HCT116 (cell line): Measurements from ENCODE around the gene BRI3BP. TPM values are rescaled to one million over a fixed set of nuclear protein-coding genes. Genes with fewer than 3 reads are reported as not detected.

ENCODE experiments used
- ATAC-seq: fragments of 200-7000 bp; cut with Tn5 transposase; 2 replicates; pipeline ENCODE4 v1.9.1; 2020; ENCODE audit warnings: mild to moderate bottlenecking, moderate library complexity
- BruUV-seq: library from RNA; stranded (reverse); fragments of 400-500 nt; replicated peaks from 2 replicates; lab custom pipeline; 2021; lab: Mats Ljungman, UMichigan
- CTCF ChIA-PET: fragments of 300-600 bp; sonication (Branson Sonifier 250); formaldehyde crosslinking; loops from one replicate; lab custom pipeline; 2021; ENCODE audit warnings: antibody characterized with exemption; lab: Charles Lee
- POLR2A ChIA-PET: fragments of 300-600, 350-600 bp; sonication (Branson Sonifier 250); formaldehyde crosslinking; loops from one replicate; lab custom pipeline; 2021; ENCODE audit warnings: antibody characterized with exemption; lab: Charles Lee
- RAD21 ChIA-PET, 2 experiments: fragments of 300-600 bp; sonication (Branson Sonifier 250); formaldehyde crosslinking; loops; one replicate each; lab custom pipeline; 2023; ENCODE audit warnings: low total read pairs in 2 of 2; ENCODE audit not compliant: uncharacterized antibody in 2 of 2, unreplicated experiment in 2 of 2, low non-redundant PET in 1 of 2; lab: Charles Lee
- DNase-seq: peaks from one replicate; pipeline ENCODE4 v3.0.0-alpha.2; 2010; ENCODE audit warnings: low read depth, low spot score
- H2AFZ ChIP-seq: fragments of 200-600 bp; shearing (Covaris generic), sonication (generic); 2 replicates; pipeline ENCODE4 v1.6.1; 2017; ENCODE audit warnings: low read depth, mixed run types, mixed read lengths, antibody characterized with exemption, low read length; ENCODE audit not compliant: poor library complexity, severe bottlenecking
- H3K27ac ChIP-seq: 2 replicates; pipeline ENCODE4 v1.5.1; 2012; ENCODE audit warnings: low read depth, low read length
- H3K27me3 ChIP-seq: fragments of 200-600 bp; sonication (generic); 2 replicates; pipeline ENCODE4 v1.6.1; 2016; ENCODE audit warnings: mixed run types, low read length, mixed read lengths; ENCODE audit not compliant: insufficient read depth
- H3K36me3 ChIP-seq, 2 experiments: fragments of 200-500 bp in 1 of 2; fragments of 200-600 bp in 1 of 2; sonication (Bioruptor generic) in 1 of 2; sonication (generic) in 1 of 2; 2 replicates each; pipeline versions ENCODE4 v1.5.1 to v1.6.1; 2014 to 2016; ENCODE audit warnings: low read length in 2 of 2, inconsistent platforms in 1 of 2, mixed read lengths in 1 of 2, mixed run types in 1 of 2; ENCODE audit not compliant: insufficient read depth in 2 of 2, control insufficient read depth in 1 of 2
- H3K4me1 ChIP-seq, 2 experiments: fragments of 200-600 bp in 1 of 2; sonication (generic) in 1 of 2; 2 replicates each; pipeline versions ENCODE4 v1.5.1 to v1.6.1; 2012 to 2017; ENCODE audit warnings: low read length in 2 of 2, inconsistent platforms in 1 of 2, mild to moderate bottlenecking in 1 of 2, mixed read lengths in 1 of 2, mixed run types in 1 of 2, moderate library complexity in 1 of 2; ENCODE audit not compliant: insufficient read depth in 2 of 2, control insufficient read depth in 1 of 2
- H3K4me2 ChIP-seq: fragments of 200-600 bp; sonication (generic); 2 replicates; pipeline ENCODE4 v1.6.1; 2017; ENCODE audit warnings: mixed run types, low read length, mixed read lengths
- H3K4me3 ChIP-seq, 2 experiments: fragments of 200-600 bp in 1 of 2; sonication (generic) in 1 of 2; replicated peaks in 1 of 2; 2 replicates each; pipeline ENCODE4 v1.5.1; 2011 to 2016; ENCODE audit warnings: low read length in 2 of 2, control low read depth in 1 of 2, low read depth in 1 of 2, mild to moderate bottlenecking in 1 of 2, mixed read lengths in 1 of 2, mixed run types in 1 of 2
- H3K79me2 ChIP-seq: fragments of 200-600 bp; sonication (generic); 2 replicates; pipeline ENCODE4 v1.6.1; 2017; ENCODE audit warnings: mild to moderate bottlenecking, mixed run types, low read length, moderate library complexity, mixed read lengths; ENCODE audit not compliant: insufficient read depth
- H3K9ac ChIP-seq: fragments of 200-600 bp; sonication (generic); 2 replicates; pipeline ENCODE4 v1.6.1; 2016; ENCODE audit warnings: low read length, mixed read lengths
- H3K9me2 ChIP-seq: fragments of 200-600 bp; sonication (generic), shearing (Covaris generic); 2 replicates; pipeline ENCODE4 v1.6.1; 2017; ENCODE audit warnings: mixed run types, mild to moderate bottlenecking, moderate library complexity; ENCODE audit not compliant: insufficient read depth
- H3K9me3 ChIP-seq, 2 experiments: fragments of 200-500 bp in 1 of 2; fragments of 200-600 bp in 1 of 2; sonication (Bioruptor generic) in 1 of 2; sonication (generic) in 1 of 2; 2 replicates each; pipeline ENCODE4 v1.6.1; 2014 to 2017; ENCODE audit warnings: low read length in 2 of 2, mixed read lengths in 2 of 2, inconsistent platforms in 1 of 2, low read depth in 1 of 2, mild to moderate bottlenecking in 1 of 2, mixed run types in 1 of 2, moderate library complexity in 1 of 2; ENCODE audit not compliant: control insufficient read depth in 1 of 2, insufficient read depth in 1 of 2
- H4K20me1 ChIP-seq: fragments of 200-600 bp; sonication (generic), shearing (Covaris generic); 2 replicates; pipeline ENCODE4 v1.6.1; 2017; ENCODE audit warnings: mixed run types, mild to moderate bottlenecking, moderate library complexity; ENCODE audit not compliant: insufficient read depth
- ATF3 ChIP-seq: IDR thresholded peaks from 2 replicates; pipeline ENCODE4 v1.6.1; 2012
- CBX3 ChIP-seq: IDR thresholded peaks from 2 replicates; pipeline ENCODE4 v1.6.1; 2012; ENCODE audit warnings: low read depth
- CEBPB ChIP-seq: IDR thresholded peaks from 2 replicates; pipeline ENCODE4 v1.6.1; 2012; ENCODE audit warnings: low read depth
- ELF1 ChIP-seq: IDR thresholded peaks from 2 replicates; pipeline ENCODE4 v1.6.1; 2012; ENCODE audit warnings: low read depth, borderline replicate concordance
- POLR2A ChIP-seq: IDR thresholded peaks from 2 replicates; pipeline ENCODE4 v1.7.0; 2011; ENCODE audit warnings: borderline replicate concordance; ENCODE audit not compliant: insufficient read depth, insufficient read length; ENCODE audit errors: extremely low read depth
- POLR2AphosphoS5 ChIP-seq: IDR thresholded peaks from 2 replicates; pipeline ENCODE4 v1.6.1; 2011; ENCODE audit warnings: mild to moderate bottlenecking, low read depth, low read length, moderate library complexity
- REST ChIP-seq: IDR thresholded peaks from 2 replicates; pipeline ENCODE4 v1.6.1; 2012; ENCODE audit warnings: low read depth
- SIN3A ChIP-seq: IDR thresholded peaks from 2 replicates; pipeline ENCODE4 v1.6.1; 2012; ENCODE audit warnings: low read depth
- SRF ChIP-seq: IDR thresholded peaks from 2 replicates; pipeline ENCODE4 v1.6.1; 2012; ENCODE audit warnings: low read depth
- TCF7L2 ChIP-seq: IDR thresholded peaks from 2 replicates; pipeline ENCODE4 v1.7.0; 2011; ENCODE audit warnings: borderline replicate concordance, inconsistent platforms; ENCODE audit not compliant: insufficient read depth, insufficient read length; ENCODE audit errors: extremely low read depth
- YY1 ChIP-seq: IDR thresholded peaks from 2 replicates; pipeline ENCODE4 v1.6.1; 2011; ENCODE audit warnings: low read length, low read depth, moderate library complexity, mild to moderate bottlenecking; ENCODE audit not compliant: insufficient replicate concordance; ENCODE audit errors: extremely low read depth
- ZBTB33 ChIP-seq: IDR thresholded peaks from 2 replicates; pipeline ENCODE4 v1.6.1; 2011; ENCODE audit warnings: mild to moderate bottlenecking, low read length, moderate library complexity; ENCODE audit not compliant: insufficient replicate concordance; ENCODE audit errors: extremely low read depth
- ZNF274 ChIP-seq: fragments of 200-500 bp; sonication (Bioruptor generic); IDR thresholded peaks from 2 replicates; pipeline ENCODE4 v1.6.1; 2014; ENCODE audit warnings: mild to moderate bottlenecking, low read depth, low read length, inconsistent platforms
- intact Hi-C: fragments of 100-400 bp; cut with micrococcal nuclease; formaldehyde crosslinking; loops from 2 replicates; pipeline ENCODE4 v1.10.0; 2022
- total RNA-seq: library from RNA; stranded (reverse); gene quantifications from one replicate; pipeline ENCODE4 v1.2.1, GENCODE V29; 2021; ENCODE audit not compliant: unreplicated experiment

BRI3BP gene
- total RNA-seq, 1 experiment from 2014 or later = 40.1 TPM

- no peak for TF ChIP-seq CBX3
- TF ChIP-seq YY1 = no peak
- TF ChIP-seq ELF1 = no peak
- no peak for TF ChIP-seq CEBPB
- no peak for TF ChIP-seq SIN3A
- no peak for TF ChIP-seq SRF
- no peak for TF ChIP-seq REST
- no peak for TF ChIP-seq ZNF274
- TF ChIP-seq POLR2A = no peak
- TF ChIP-seq POLR2AphosphoS5 = no peak
- no peak for TF ChIP-seq ATF3
- no peak for TF ChIP-seq ZBTB33
- TF ChIP-seq TCF7L2 = no peak
- no peaks in the 10 kb centered on the region for H3K9me2 ChIP-seq
- ATAC-seq (no peak), DNase-seq (no peak)
- no TSS peak for BruUV-seq
- ChIA-PET CTCF (no interaction called here), RAD21 (no interaction called here), POLR2A (no interaction called here)
- no peaks in the 10 kb centered on the region for H3K79me2 ChIP-seq
- H4K20me1 ChIP-seq = no peaks in the 10 kb centered on the region
- H3K4me1 ChIP-seq = no peaks in the 10 kb centered on the region
- no peaks in the 10 kb centered on the region for H3K27me3 ChIP-seq
- intact Hi-C loops = no loop called here
- no peaks in the 10 kb centered on the region for H3K9me3 ChIP-seq
- no peak overlapping the region for H3K27ac ChIP-seq
- H3K4me2 ChIP-seq = no peak overlapping the region
- H3K4me3 ChIP-seq = no peak overlapping the region
- H3K36me3 ChIP-seq = peaks cover 24 to 41% of the 10 kb centered on the region in 2 experiments
- H3K9ac ChIP-seq = no peak overlapping the region
- H2AFZ ChIP-seq = no peak overlapping the region
Observed at GRCh38 chr12:124961055-124961454, 32.4 kb upstream of the BRI3BP start.
